ENCODE data around the gene CLMN. TPM values are rescaled to one million over a fixed set of nuclear protein-coding genes. Genes with fewer than 3 reads are reported as not detected.

Gene CLMN
- total and polyA plus RNA-seq, 2 of the 13 experiments (the other 11 are each of a cell fraction or from before 2014, with no cell fraction given): 15.1 to 16.7 TPM

DNA sequence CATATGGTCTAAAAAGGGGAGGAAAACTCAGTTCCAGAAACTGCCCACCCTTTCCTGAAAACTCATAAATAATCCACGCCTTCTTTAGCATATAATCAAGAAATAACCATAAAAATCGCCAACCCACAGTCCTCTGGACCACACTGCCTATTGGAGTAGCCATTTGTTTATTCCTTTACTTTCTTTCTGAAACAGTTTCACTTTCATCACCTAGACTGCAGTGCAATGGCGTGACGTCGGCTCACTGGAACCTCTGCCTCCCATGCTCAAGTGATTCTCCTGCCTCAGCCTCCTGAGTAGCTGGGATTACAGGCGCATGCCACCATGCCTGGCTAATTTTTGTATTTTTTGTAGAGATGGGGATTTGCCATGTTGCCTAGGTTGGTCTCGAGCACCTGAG lies 44.2 kb downstream of the CLMN start:
- Histone ChIP-seq H3K4me3 (replicated peaks in 1 of 3; ENCODE audit: insufficient read depth in 1 of 3, low read depth in 2 of 3, low read length in 3 of 3) (no peak overlapping the region), H4K20me1 (ENCODE audit: insufficient read depth, low read length) (no peaks in the 10 kb centered on the region), H3K4me2 (ENCODE audit: low read depth, low read length) (no peak overlapping the region), H3K36me3 (replicated peaks in 1 of 2; ENCODE audit: control insufficient read depth in 1 of 2, insufficient read depth in 2 of 2, low read length in 2 of 2) (no peaks in the 10 kb centered on the region), H3K27ac (ENCODE audit: extremely low read length, insufficient read depth, low read length) (no peak overlapping the region), H2AFZ (ENCODE audit: low read length) (no peak overlapping the region), H3K9me3 (ENCODE audit: low read length) (no peaks in the 10 kb centered on the region), H3K9ac (ENCODE audit: insufficient read depth, low read depth, low read length) (no peak overlapping the region), H3K27me3 (ENCODE audit: control insufficient read depth in 1 of 2, insufficient read depth in 2 of 2, low read length in 2 of 2) (no peaks in the 10 kb centered on the region), H3K4me1 (ENCODE audit: insufficient read depth, low read length) (peaks cover 43% of the 10 kb centered on the region), H3K79me2 (ENCODE audit: insufficient read depth, low read length) (no peaks in the 10 kb centered on the region)
- FAIRE-seq: no peak
- in situ Hi-C loops (cut with HindIII; ENCODE audit: extremely low pct_ligation_motif_present, low pct_unique_long_range_greater_than_20kb): no loop called here
- intact Hi-C loops (cut with micrococcal nuclease; ENCODE audit: unreplicated experiment): no loop called here
- POLR2A ChIA-PET: no interaction called here
- DNase-seq (ENCODE audit: low spot score): no peak
- no peak for ATAC-seq
- CTCF ChIA-PET (ENCODE audit: low intra/inter-chr PET ratio, low total read pairs): no interaction called here
- 98% methylated on average over 7 of the region's 7 CpGs for WGBS (ENCODE audit: low lambda C conversion rate)
- no TSS peak for BruUV-seq (replicated peaks)
- TF ChIP-seq IKZF4 (CRISPR knock-in tag; IDR thresholded peaks at IDR 0.05; ENCODE audit: borderline replicate concordance, low read depth, not compliant biosample characterization) (no peak), HCFC1 (IDR thresholded peaks at IDR 0.05; ENCODE audit: low read depth, low read length) (no peak), NR2F2 (IDR thresholded peaks at IDR 0.05; ENCODE audit: borderline replicate concordance, low read depth) (no peak), NRL (CRISPR knock-in tag; IDR thresholded peaks at IDR 0.05; ENCODE audit: borderline replicate concordance) (no peak), MATR3 (CRISPR knock-in tag; IDR thresholded peaks at IDR 0.05) (no peak), CHCHD3 (CRISPR knock-in tag; IDR thresholded peaks at IDR 0.05) (no peak), ZNF432 (CRISPR knock-in tag; IDR thresholded peaks at IDR 0.05; ENCODE audit: borderline replicate concordance) (no peak), MED13 (CRISPR knock-in tag; IDR thresholded peaks at IDR 0.05) (no peak), TARDBP (CRISPR knock-in tag; IDR thresholded peaks at IDR 0.05) (no peak), AKAP8 (CRISPR knock-in tag; IDR thresholded peaks at IDR 0.05) (no peak), ZKSCAN5 (CRISPR knock-in tag; IDR thresholded peaks at IDR 0.05) (no peak), GABPB1 (CRISPR knock-in tag; IDR thresholded peaks at IDR 0.05) (no peak), ZNF687 (CRISPR knock-in tag; IDR thresholded peaks at IDR 0.05) (no peak), CCAR2 (optimal IDR thresholded peaks at IDR 0.05; ENCODE audit: low read depth, low read length) (no peak), ZNF333 (CRISPR knock-in tag; IDR thresholded peaks at IDR 0.05; ENCODE audit: borderline replicate concordance) (no peak), ZNF569 (CRISPR knock-in tag; IDR thresholded peaks at IDR 0.05; ENCODE audit: borderline replicate concordance) (no peak), ZNF329 (CRISPR knock-in tag; IDR thresholded peaks at IDR 0.05; ENCODE audit: low read depth) (no peak)
- TF ChIP-seq, protein P1, sequence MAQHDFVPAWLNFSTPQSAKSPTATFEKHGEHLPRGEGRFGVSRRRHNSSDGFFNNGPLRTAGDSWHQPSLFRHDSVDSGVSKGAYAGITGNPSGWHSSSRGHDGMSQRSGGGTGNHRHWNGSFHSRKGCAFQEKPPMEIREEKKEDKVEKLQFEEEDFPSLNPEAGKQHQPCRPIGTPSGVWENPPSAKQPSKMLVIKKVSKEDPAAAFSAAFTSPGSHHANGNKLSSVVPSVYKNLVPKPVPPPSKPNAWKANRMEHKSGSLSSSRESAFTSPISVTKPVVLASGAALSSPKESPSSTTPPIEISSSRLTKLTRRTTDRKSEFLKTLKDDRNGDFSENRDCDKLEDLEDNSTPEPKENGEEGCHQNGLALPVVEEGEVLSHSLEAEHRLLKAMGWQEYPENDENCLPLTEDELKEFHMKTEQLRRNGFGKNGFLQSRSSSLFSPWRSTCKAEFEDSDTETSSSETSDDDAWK (CRISPR knock-in tag; IDR thresholded peaks at IDR 0.05): no peak
- TF ChIP-seq, protein P2, sequence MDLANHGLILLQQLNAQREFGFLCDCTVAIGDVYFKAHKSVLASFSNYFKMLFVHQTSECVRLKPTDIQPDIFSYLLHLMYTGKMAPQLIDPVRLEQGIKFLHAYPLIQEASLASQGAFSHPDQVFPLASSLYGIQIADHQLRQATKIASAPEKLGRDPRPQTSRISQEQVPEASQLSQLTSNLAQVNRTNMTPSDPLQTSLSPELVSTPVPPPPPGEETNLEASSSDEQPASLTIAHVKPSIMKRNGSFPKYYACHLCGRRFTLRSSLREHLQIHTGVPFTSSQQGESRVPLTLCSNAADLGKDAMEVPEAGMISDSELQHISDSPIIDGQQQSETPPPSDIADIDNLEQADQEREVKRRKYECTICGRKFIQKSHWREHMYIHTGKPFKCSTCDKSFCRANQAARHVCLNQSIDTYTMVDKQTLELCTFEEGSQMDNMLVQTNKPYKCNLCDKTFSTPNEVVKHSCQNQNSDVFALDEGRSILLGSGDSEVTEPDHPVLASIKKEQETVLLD (CRISPR knock-in tag; IDR thresholded peaks at IDR 0.05; ENCODE audit: low read depth): no peak

All from HepG2 (cell line).